HCT116 (cell line): ENCODE results near the gene JPH3. TPM values are rescaled to one million over a fixed set of nuclear protein-coding genes. Genes with fewer than 3 reads are reported as not detected.

ENCODE experiments used
- ATAC-seq: fragments of 200-7000 bp; cut with Tn5 transposase; 2 replicates; pipeline ENCODE4 v1.9.1; 2020; ENCODE audit warnings: mild to moderate bottlenecking, moderate library complexity
- BruUV-seq: library from RNA; stranded (reverse); fragments of 400-500 nt; replicated peaks from 2 replicates; lab custom pipeline; 2021; lab: Mats Ljungman, UMichigan
- CTCF ChIA-PET: fragments of 300-600 bp; sonication (Branson Sonifier 250); formaldehyde crosslinking; loops from one replicate; lab custom pipeline; 2021; ENCODE audit warnings: antibody characterized with exemption; lab: Charles Lee
- POLR2A ChIA-PET: fragments of 300-600, 350-600 bp; sonication (Branson Sonifier 250); formaldehyde crosslinking; loops from one replicate; lab custom pipeline; 2021; ENCODE audit warnings: antibody characterized with exemption; lab: Charles Lee
- RAD21 ChIA-PET, 2 experiments: fragments of 300-600 bp; sonication (Branson Sonifier 250); formaldehyde crosslinking; loops; one replicate each; lab custom pipeline; 2023; ENCODE audit warnings: low total read pairs in 2 of 2; ENCODE audit not compliant: uncharacterized antibody in 2 of 2, unreplicated experiment in 2 of 2, low non-redundant PET in 1 of 2; lab: Charles Lee
- DNase-seq: peaks from one replicate; pipeline ENCODE4 v3.0.0-alpha.2; 2010; ENCODE audit warnings: low read depth, low spot score
- H2AFZ ChIP-seq: fragments of 200-600 bp; shearing (Covaris generic), sonication (generic); 2 replicates; pipeline ENCODE4 v1.6.1; 2017; ENCODE audit warnings: low read depth, mixed run types, mixed read lengths, antibody characterized with exemption, low read length; ENCODE audit not compliant: poor library complexity, severe bottlenecking
- H3K27ac ChIP-seq: 2 replicates; pipeline ENCODE4 v1.5.1; 2012; ENCODE audit warnings: low read depth, low read length
- H3K27me3 ChIP-seq: fragments of 200-600 bp; sonication (generic); 2 replicates; pipeline ENCODE4 v1.6.1; 2016; ENCODE audit warnings: mixed run types, low read length, mixed read lengths; ENCODE audit not compliant: insufficient read depth
- H3K36me3 ChIP-seq, 2 experiments: fragments of 200-500 bp in 1 of 2; fragments of 200-600 bp in 1 of 2; sonication (Bioruptor generic) in 1 of 2; sonication (generic) in 1 of 2; 2 replicates each; pipeline versions ENCODE4 v1.5.1 to v1.6.1; 2014 to 2016; ENCODE audit warnings: low read length in 2 of 2, inconsistent platforms in 1 of 2, mixed read lengths in 1 of 2, mixed run types in 1 of 2; ENCODE audit not compliant: insufficient read depth in 2 of 2, control insufficient read depth in 1 of 2
- H3K4me1 ChIP-seq, 2 experiments: fragments of 200-600 bp in 1 of 2; sonication (generic) in 1 of 2; 2 replicates each; pipeline versions ENCODE4 v1.5.1 to v1.6.1; 2012 to 2017; ENCODE audit warnings: low read length in 2 of 2, inconsistent platforms in 1 of 2, mild to moderate bottlenecking in 1 of 2, mixed read lengths in 1 of 2, mixed run types in 1 of 2, moderate library complexity in 1 of 2; ENCODE audit not compliant: insufficient read depth in 2 of 2, control insufficient read depth in 1 of 2
- H3K4me2 ChIP-seq: fragments of 200-600 bp; sonication (generic); 2 replicates; pipeline ENCODE4 v1.6.1; 2017; ENCODE audit warnings: mixed run types, low read length, mixed read lengths
- H3K4me3 ChIP-seq, 2 experiments: fragments of 200-600 bp in 1 of 2; sonication (generic) in 1 of 2; replicated peaks in 1 of 2; 2 replicates each; pipeline ENCODE4 v1.5.1; 2011 to 2016; ENCODE audit warnings: low read length in 2 of 2, control low read depth in 1 of 2, low read depth in 1 of 2, mild to moderate bottlenecking in 1 of 2, mixed read lengths in 1 of 2, mixed run types in 1 of 2
- H3K79me2 ChIP-seq: fragments of 200-600 bp; sonication (generic); 2 replicates; pipeline ENCODE4 v1.6.1; 2017; ENCODE audit warnings: mild to moderate bottlenecking, mixed run types, low read length, moderate library complexity, mixed read lengths; ENCODE audit not compliant: insufficient read depth
- H3K9ac ChIP-seq: fragments of 200-600 bp; sonication (generic); 2 replicates; pipeline ENCODE4 v1.6.1; 2016; ENCODE audit warnings: low read length, mixed read lengths
- H3K9me2 ChIP-seq: fragments of 200-600 bp; sonication (generic), shearing (Covaris generic); 2 replicates; pipeline ENCODE4 v1.6.1; 2017; ENCODE audit warnings: mixed run types, mild to moderate bottlenecking, moderate library complexity; ENCODE audit not compliant: insufficient read depth
- H3K9me3 ChIP-seq, 2 experiments: fragments of 200-500 bp in 1 of 2; fragments of 200-600 bp in 1 of 2; sonication (Bioruptor generic) in 1 of 2; sonication (generic) in 1 of 2; 2 replicates each; pipeline ENCODE4 v1.6.1; 2014 to 2017; ENCODE audit warnings: low read length in 2 of 2, mixed read lengths in 2 of 2, inconsistent platforms in 1 of 2, low read depth in 1 of 2, mild to moderate bottlenecking in 1 of 2, mixed run types in 1 of 2, moderate library complexity in 1 of 2; ENCODE audit not compliant: control insufficient read depth in 1 of 2, insufficient read depth in 1 of 2
- H4K20me1 ChIP-seq: fragments of 200-600 bp; sonication (generic), shearing (Covaris generic); 2 replicates; pipeline ENCODE4 v1.6.1; 2017; ENCODE audit warnings: mixed run types, mild to moderate bottlenecking, moderate library complexity; ENCODE audit not compliant: insufficient read depth
- CEBPB ChIP-seq: IDR thresholded peaks from 2 replicates; pipeline ENCODE4 v1.6.1; 2012; ENCODE audit warnings: low read depth
- CTCF ChIP-seq, 3 experiments: fragments of 200-600 bp in 1 of 3; sonication (generic) in 1 of 3; IDR thresholded peaks in 2 of 3; conservative IDR thresholded peaks in 1 of 3; 2 replicates each; pipeline ENCODE4 v1.5.1; 2012 to 2017; ENCODE audit warnings: low read depth in 2 of 3, low read length in 2 of 3, antibody characterized with exemption in 1 of 3, borderline replicate concordance in 1 of 3, control low read depth in 1 of 3, mild to moderate bottlenecking in 1 of 3, mixed read lengths in 1 of 3, mixed run types in 1 of 3, moderate library complexity in 1 of 3; ENCODE audit not compliant: insufficient read depth in 1 of 3
- YY1 ChIP-seq: IDR thresholded peaks from 2 replicates; pipeline ENCODE4 v1.6.1; 2011; ENCODE audit warnings: low read length, low read depth, moderate library complexity, mild to moderate bottlenecking; ENCODE audit not compliant: insufficient replicate concordance; ENCODE audit errors: extremely low read depth
- intact Hi-C: fragments of 100-400 bp; cut with micrococcal nuclease; formaldehyde crosslinking; loops from 2 replicates; pipeline ENCODE4 v1.10.0; 2022
- total RNA-seq: library from RNA; stranded (reverse); gene quantifications from one replicate; pipeline ENCODE4 v1.2.1, GENCODE V29; 2021; ENCODE audit not compliant: unreplicated experiment
- TF ChIP-seq, protein P1 (sequence below): IDR thresholded peaks from 2 replicates; pipeline ENCODE4 v1.6.1; 2012; ENCODE audit warnings: low read depth

The JPH3 gene
- total RNA-seq, 1 experiment from 2014 or later, result 0.10 TPM

- intact Hi-C loops, result no loop called here
- Histone ChIP-seq H2AFZ (no peak overlapping the region), H3K27ac (no peak overlapping the region), H3K4me1 (no peaks in the 10 kb centered on the region), H3K79me2 (peaks cover 11% of the 10 kb centered on the region; the same call in 1 of the 2 replicates), H3K9me3 (no peaks in the 10 kb centered on the region), H3K4me2 (no peak overlapping the region), H3K9me2 (no peaks in the 10 kb centered on the region), H3K36me3 (peaks cover 5 to 26% of the 10 kb centered on the region in 2 experiments; a peak in 3 of 4 replicates), H4K20me1 (no peaks in the 10 kb centered on the region), H3K9ac (no peak overlapping the region), H3K27me3 (no peaks in the 10 kb centered on the region), H3K4me3 (no peak overlapping the region)
- TF ChIP-seq, protein P1, sequence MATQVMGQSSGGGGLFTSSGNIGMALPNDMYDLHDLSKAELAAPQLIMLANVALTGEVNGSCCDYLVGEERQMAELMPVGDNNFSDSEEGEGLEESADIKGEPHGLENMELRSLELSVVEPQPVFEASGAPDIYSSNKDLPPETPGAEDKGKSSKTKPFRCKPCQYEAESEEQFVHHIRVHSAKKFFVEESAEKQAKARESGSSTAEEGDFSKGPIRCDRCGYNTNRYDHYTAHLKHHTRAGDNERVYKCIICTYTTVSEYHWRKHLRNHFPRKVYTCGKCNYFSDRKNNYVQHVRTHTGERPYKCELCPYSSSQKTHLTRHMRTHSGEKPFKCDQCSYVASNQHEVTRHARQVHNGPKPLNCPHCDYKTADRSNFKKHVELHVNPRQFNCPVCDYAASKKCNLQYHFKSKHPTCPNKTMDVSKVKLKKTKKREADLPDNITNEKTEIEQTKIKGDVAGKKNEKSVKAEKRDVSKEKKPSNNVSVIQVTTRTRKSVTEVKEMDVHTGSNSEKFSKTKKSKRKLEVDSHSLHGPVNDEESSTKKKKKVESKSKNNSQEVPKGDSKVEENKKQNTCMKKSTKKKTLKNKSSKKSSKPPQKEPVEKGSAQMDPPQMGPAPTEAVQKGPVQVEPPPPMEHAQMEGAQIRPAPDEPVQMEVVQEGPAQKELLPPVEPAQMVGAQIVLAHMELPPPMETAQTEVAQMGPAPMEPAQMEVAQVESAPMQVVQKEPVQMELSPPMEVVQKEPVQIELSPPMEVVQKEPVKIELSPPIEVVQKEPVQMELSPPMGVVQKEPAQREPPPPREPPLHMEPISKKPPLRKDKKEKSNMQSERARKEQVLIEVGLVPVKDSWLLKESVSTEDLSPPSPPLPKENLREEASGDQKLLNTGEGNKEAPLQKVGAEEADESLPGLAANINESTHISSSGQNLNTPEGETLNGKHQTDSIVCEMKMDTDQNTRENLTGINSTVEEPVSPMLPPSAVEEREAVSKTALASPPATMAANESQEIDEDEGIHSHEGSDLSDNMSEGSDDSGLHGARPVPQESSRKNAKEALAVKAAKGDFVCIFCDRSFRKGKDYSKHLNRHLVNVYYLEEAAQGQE, result no peak
- TF ChIP-seq YY1, result no peak
- TF ChIP-seq CTCF (IDR thresholded peaks at IDR 0.05 in 2 of 3, conservative IDR thresholded peaks at IDR 0.05 in 1 of 3; ENCODE audit: borderline replicate concordance in 1 of 3, insufficient read depth in 1 of 3, low read depth in 2 of 3, low read length in 2 of 3), result peak in 2 of 3 experiments; percentile 60 to 67; a peak in 5 of 6 replicates
- TF ChIP-seq CEBPB, result no peak
- ChIA-PET RAD21 (no interaction called here), CTCF (interaction anchor here (0.9 to 1.0 kb wide), 2 partner anchors 33 to 45 kb away, joined by 3 read pairs; no protein-coding TSS in a partner anchor), POLR2A (no interaction called here)
- ATAC-seq (peak; percentile 66), DNase-seq (no peak)
- no TSS peak for BruUV-seq
Measured at GRCh38 chr16:87702325-87702811, 100.1 kb downstream of the JPH3 start.
